Endothelial cell of umbilical vein (primary cell): Measurements from ENCODE around the gene MCC. TPM values are rescaled to one million over a fixed set of nuclear protein-coding genes. Genes with fewer than 3 reads are reported as not detected.

ENCODE experiments used
- BruUV-seq: library from RNA; stranded (reverse); fragments of 400-500 nt; replicated peaks from 2 replicates; lab custom pipeline; 2021; lab: Mats Ljungman, UMichigan
- CTCF ChIA-PET: fragments of 300-600, 350-600 bp; sonication (Branson Sonifier 250); formaldehyde crosslinking; loops from one replicate; lab custom pipeline; 2021; ENCODE audit warnings: antibody characterized with exemption, inconsistent platforms; lab: Charles Lee
- POLR2A ChIA-PET: fragments of 300-600, 350-600 bp; sonication (Branson Sonifier 250); formaldehyde crosslinking; loops from one replicate; lab custom pipeline; 2021; ENCODE audit warnings: antibody characterized with exemption, inconsistent platforms; lab: Charles Lee
- DNase-seq: peaks from one replicate; pipeline ENCODE4 v3.0.0-alpha.2; 2011; ENCODE audit warnings: low read depth, low spot score
- FAIRE-seq: peaks from 2 replicates; lab custom pipeline; 2011; peaks lifted over from hg19 to GRCh38; lab: Jason Lieb, UNC
- H2AFZ ChIP-seq: 2 replicates; pipeline ENCODE4 v1.6.0; 2012; ENCODE audit warnings: low read depth, low read length, control low read depth, inconsistent platforms
- H3K27ac ChIP-seq: 2 replicates; pipeline ENCODE4 v1.5.1; 2011; ENCODE audit warnings: low read depth, mild to moderate bottlenecking, control low read depth, low read length, moderate library complexity; ENCODE audit not compliant: insufficient read depth
- H3K27me3 ChIP-seq, 2 experiments: 2 replicates each; pipeline versions ENCODE4 v1.6.0 to v1.6.1; 2011; ENCODE audit warnings: low read length in 2 of 2, mixed read lengths in 1 of 2; ENCODE audit not compliant: control insufficient read depth in 2 of 2, insufficient read depth in 2 of 2
- H3K36me3 ChIP-seq, 2 experiments: 2 replicates in 1 of 2; 3 replicates in 1 of 2; pipeline ENCODE4 v1.5.1; 2011; ENCODE audit warnings: low read length in 2 of 2, mild to moderate bottlenecking in 1 of 2, moderate library complexity in 1 of 2; ENCODE audit not compliant: control insufficient read depth in 2 of 2, insufficient read depth in 2 of 2; ENCODE audit errors: extremely low read depth in 1 of 2
- H3K4me1 ChIP-seq: 3 replicates; pipeline ENCODE4 v1.5.1; 2011; ENCODE audit warnings: mild to moderate bottlenecking, low read length; ENCODE audit not compliant: control insufficient read depth, insufficient read depth; ENCODE audit errors: extremely low read depth
- H3K4me2 ChIP-seq: 2 replicates; pipeline ENCODE4 v1.6.1; 2011; ENCODE audit warnings: low read length, control low read depth, mixed read lengths; ENCODE audit not compliant: insufficient read depth
- H3K4me3 ChIP-seq, 3 experiments: fragments of 200-600 bp in 1 of 3; sonication (generic), shearing (Covaris generic) in 1 of 3; replicated peaks in 1 of 3; 2 replicates each; pipeline ENCODE4 v1.5.1; 2011 to 2016; ENCODE audit warnings: control low read depth in 3 of 3, low read length in 3 of 3, mild to moderate bottlenecking in 2 of 3, inconsistent platforms in 1 of 3, low read depth in 1 of 3, moderate library complexity in 1 of 3; ENCODE audit not compliant: insufficient read depth in 1 of 3
- H3K79me2 ChIP-seq: 2 replicates; pipeline ENCODE4 v1.6.0; 2012; ENCODE audit warnings: low read length, inconsistent platforms; ENCODE audit not compliant: control insufficient read depth, insufficient read depth
- H3K9ac ChIP-seq: replicated peaks from 2 replicates; pipeline ENCODE3; 2011; ENCODE audit warnings: low read length, control low read depth; ENCODE audit not compliant: insufficient read depth; ENCODE audit errors: extremely low read depth
- H3K9me1 ChIP-seq: replicated peaks from 3 replicates; pipeline ENCODE4 v1.6.0; 2011; ENCODE audit warnings: mild to moderate bottlenecking, low read length; ENCODE audit not compliant: control insufficient read depth, insufficient read depth; ENCODE audit errors: extremely low read depth
- H3K9me3 ChIP-seq: replicated peaks from 2 replicates; pipeline ENCODE4 v1.5.1; 2012; ENCODE audit warnings: low read length, inconsistent platforms; ENCODE audit not compliant: control insufficient read depth, insufficient read depth
- H4K20me1 ChIP-seq: replicated peaks from 2 replicates; pipeline ENCODE3; 2011; ENCODE audit warnings: mild to moderate bottlenecking, low read length; ENCODE audit not compliant: control insufficient read depth, insufficient read depth; ENCODE audit errors: extremely low read depth
- EZH2 ChIP-seq: IDR thresholded peaks from 2 replicates; pipeline ENCODE4 v1.6.1; 2012; ENCODE audit warnings: borderline replicate concordance, low read depth, mild to moderate bottlenecking, moderate library complexity, low read length, inconsistent platforms; ENCODE audit not compliant: severe bottlenecking
- FOS ChIP-seq: IDR thresholded peaks from 2 replicates; pipeline ENCODE4 v1.6.1; 2011; ENCODE audit warnings: mild to moderate bottlenecking, low read length, moderate library complexity, borderline replicate concordance; ENCODE audit not compliant: insufficient read depth
- GATA2 ChIP-seq: IDR thresholded peaks from 2 replicates; pipeline ENCODE4 v1.7.0; 2011; ENCODE audit warnings: low read depth, mild to moderate bottlenecking, moderate library complexity, mixed read lengths, low read length; ENCODE audit not compliant: insufficient read length, insufficient read depth
- JUN ChIP-seq: IDR thresholded peaks from 2 replicates; pipeline ENCODE4 v1.6.1; 2011; ENCODE audit warnings: borderline replicate concordance, low read depth; ENCODE audit not compliant: insufficient read length, insufficient read depth
- MYC ChIP-seq: IDR thresholded peaks from one replicate; pipeline ENCODE4 v1.6.1; 2011; ENCODE audit warnings: mild to moderate bottlenecking, low read depth, low read length
- POLR2A ChIP-seq: IDR thresholded peaks from 2 replicates; pipeline ENCODE4 v1.6.1; 2012; ENCODE audit warnings: low read depth, mild to moderate bottlenecking, control low read depth, low read length
- POLR2AphosphoS5 ChIP-seq: IDR thresholded peaks from 2 replicates; pipeline ENCODE4 v1.6.1; 2012; ENCODE audit warnings: low read depth, mild to moderate bottlenecking, control low read depth, low read length, moderate library complexity; ENCODE audit not compliant: insufficient read depth
- dilution Hi-C: fragments of 300-500 bp; cut with MboI; formaldehyde crosslinking; loops from one replicate; pipeline ENCODE4 v1.15.0; 2019; ENCODE audit warnings: low sequenced_read_pairs; ENCODE audit not compliant: extremely low pct_ligation_motif_present
- intact Hi-C: fragments of 100-400 bp; cut with micrococcal nuclease; formaldehyde crosslinking; loops from one replicate; pipeline ENCODE4 v1.10.0; 2022
- polyA plus RNA-seq, 4 experiments: library from polyadenylated mRNA; depleted of rRNA in 3 of 4; stranded (reverse) in 3 of 4; unstranded in 1 of 4; fragments of >200 nt; gene quantifications; 2 replicates each; pipeline versions ENCODE4 v1.2.1 to v1.2.3, GENCODE V29; 2011 to 2012; ENCODE audit warnings: missing spikeins in 1 of 4
- total RNA-seq: library from RNA; stranded (reverse); gene quantifications from 2 replicates; pipeline ENCODE4 v1.2.3, GENCODE V29; 2021
- TF ChIP-seq, protein P1 (sequence below), 2 donors: IDR thresholded peaks; 1 replicate in 1 of 2; 2 replicates in 1 of 2; pipeline ENCODE4 v1.5.1; 2011; ENCODE audit warnings: low read length in 2 of 2, mild to moderate bottlenecking in 2 of 2, moderate library complexity in 2 of 2, control low read depth in 1 of 2, inconsistent platforms in 1 of 2, low read depth in 1 of 2; ENCODE audit not compliant: insufficient read depth in 1 of 2; ENCODE audit errors: extremely low read depth in 1 of 2
- TF ChIP-seq, protein P2 (sequence below): IDR thresholded peaks from 2 replicates; pipeline ENCODE4 v1.6.1; 2011; ENCODE audit not compliant: insufficient read depth, insufficient read length

MCC gene
- total and polyA plus RNA-seq, 2 donors (not counting 3 experiments of a cell fraction or from before 2014, with no cell fraction given) = 6.9 to 27.5 TPM

DNA sequence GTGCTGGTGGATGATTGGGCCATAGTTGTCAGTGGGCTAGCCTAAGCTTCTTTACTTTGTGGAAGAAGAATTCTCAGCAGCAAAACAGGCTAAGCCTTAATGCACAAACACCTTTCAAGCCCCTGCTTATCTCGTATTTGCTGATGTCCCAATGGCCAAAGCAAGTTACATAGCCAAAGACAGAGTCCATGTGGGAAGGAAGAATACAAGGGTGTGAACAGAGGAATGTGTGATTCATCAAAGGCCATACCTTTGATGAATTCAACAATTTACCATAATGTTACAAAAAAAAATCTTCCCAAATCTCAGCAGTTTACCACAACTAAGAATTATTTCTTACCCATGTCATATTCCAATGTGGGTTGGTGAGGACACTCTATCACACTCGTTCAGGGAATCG is 24.1 kb upstream of the MCC start:
- no peak overlapping the region for H3K4me3 ChIP-seq
- no peaks in the 10 kb centered on the region for H3K36me3 ChIP-seq
- H3K79me2 ChIP-seq = peaks cover 25% of the 10 kb centered on the region
- ChIA-PET CTCF (interaction anchor here (1.0 to 4.0 kb wide), 7 partner anchors 11 to 516 kb away, joined by 3 to 263 read pairs (median 6); no protein-coding TSS in a partner anchor), POLR2A (no interaction called here)
- FAIRE-seq (no peak), DNase-seq (no peak)
- no peak overlapping the region for H2AFZ ChIP-seq
- peaks cover 9 to 17% of the 10 kb centered on the region in 2 experiments for H3K27me3 ChIP-seq
- peaks cover 15% of the 10 kb centered on the region for H3K4me1 ChIP-seq
- no peak overlapping the region for H3K27ac ChIP-seq
- H4K20me1 ChIP-seq = no peaks in the 10 kb centered on the region
- TF ChIP-seq MYC = no peak
- no peak for TF ChIP-seq EZH2
- TF ChIP-seq FOS = no peak
- TF ChIP-seq, protein P1, sequence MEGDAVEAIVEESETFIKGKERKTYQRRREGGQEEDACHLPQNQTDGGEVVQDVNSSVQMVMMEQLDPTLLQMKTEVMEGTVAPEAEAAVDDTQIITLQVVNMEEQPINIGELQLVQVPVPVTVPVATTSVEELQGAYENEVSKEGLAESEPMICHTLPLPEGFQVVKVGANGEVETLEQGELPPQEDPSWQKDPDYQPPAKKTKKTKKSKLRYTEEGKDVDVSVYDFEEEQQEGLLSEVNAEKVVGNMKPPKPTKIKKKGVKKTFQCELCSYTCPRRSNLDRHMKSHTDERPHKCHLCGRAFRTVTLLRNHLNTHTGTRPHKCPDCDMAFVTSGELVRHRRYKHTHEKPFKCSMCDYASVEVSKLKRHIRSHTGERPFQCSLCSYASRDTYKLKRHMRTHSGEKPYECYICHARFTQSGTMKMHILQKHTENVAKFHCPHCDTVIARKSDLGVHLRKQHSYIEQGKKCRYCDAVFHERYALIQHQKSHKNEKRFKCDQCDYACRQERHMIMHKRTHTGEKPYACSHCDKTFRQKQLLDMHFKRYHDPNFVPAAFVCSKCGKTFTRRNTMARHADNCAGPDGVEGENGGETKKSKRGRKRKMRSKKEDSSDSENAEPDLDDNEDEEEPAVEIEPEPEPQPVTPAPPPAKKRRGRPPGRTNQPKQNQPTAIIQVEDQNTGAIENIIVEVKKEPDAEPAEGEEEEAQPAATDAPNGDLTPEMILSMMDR (IDR thresholded peaks at IDR 0.05; ENCODE audit: extremely low read depth in 1 of 2, insufficient read depth in 1 of 2, low read depth in 1 of 2, low read length in 2 of 2) = no peak
- TF ChIP-seq, protein P2, sequence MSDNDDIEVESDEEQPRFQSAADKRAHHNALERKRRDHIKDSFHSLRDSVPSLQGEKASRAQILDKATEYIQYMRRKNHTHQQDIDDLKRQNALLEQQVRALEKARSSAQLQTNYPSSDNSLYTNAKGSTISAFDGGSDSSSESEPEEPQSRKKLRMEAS = no peak
- no peak for TF ChIP-seq POLR2AphosphoS5
- no peak for TF ChIP-seq GATA2
- TF ChIP-seq POLR2A = no peak
- no peak for TF ChIP-seq JUN
- H3K9me1 ChIP-seq = no peaks in the 10 kb centered on the region
- intact Hi-C loops = loop anchor here (2.0 to 10.0 kb wide), 4 partner anchors 24 to 590 kb away; partner anchors contain the start of genes MCC and REEP5
- H3K9ac ChIP-seq = no peak overlapping the region
- BruUV-seq = no TSS peak
- no peaks in the 10 kb centered on the region for H3K9me3 ChIP-seq
- no peak overlapping the region for H3K4me2 ChIP-seq
- dilution Hi-C loops = no loop called here
